SK-N-SH treated with all-trans-retinoic acid at 6 μM for 48 hours (cell line): ENCODE results near the gene FTO.

Experiments
- ATAC-seq: fragments of 200-7000 bp; cut with Tn5 transposase; 3 replicates; pipeline ENCODE4 v1.9.1; 2020; ENCODE audit warnings: mild to moderate bottlenecking, moderate library complexity
- ARNTL ChIP-seq: fragments of 450-650 bp; formaldehyde crosslinking; IDR thresholded peaks from 2 replicates; pipeline ENCODE4 v1.5.0; 2020; ENCODE audit warnings: low read depth, mild to moderate bottlenecking, moderate library complexity, borderline replicate concordance
- BACH2 ChIP-seq: fragments of 250-450 bp; sonication (Bioruptor Pico); IDR thresholded peaks from 2 replicates; pipeline ENCODE4 v1.9.0; 2021; ENCODE audit warnings: mild to moderate bottlenecking, borderline replicate concordance
- CSDC2 ChIP-seq: fragments of 250-450 bp; sonication (Bioruptor Pico); IDR thresholded peaks from 2 replicates; pipeline ENCODE4 v1.5.0; 2020; ENCODE audit warnings: mild to moderate bottlenecking, moderate library complexity
- ESRRG ChIP-seq: fragments of 250-450 bp; sonication (Bioruptor Pico); IDR thresholded peaks from 2 replicates; pipeline ENCODE4 v1.6.1; 2021; ENCODE audit warnings: mild to moderate bottlenecking
- ISL1 ChIP-seq: fragments of 250-450 bp; sonication (Bioruptor Pico); IDR thresholded peaks from 2 replicates; pipeline ENCODE4 v2.1.2; 2022; ENCODE audit warnings: mild to moderate bottlenecking, moderate library complexity
- OSR1 ChIP-seq: fragments of 250-450 bp; sonication (Bioruptor Pico); IDR thresholded peaks from 2 replicates; pipeline ENCODE4 v1.8.0; 2022; ENCODE audit warnings: moderate library complexity, mild to moderate bottlenecking, inconsistent platforms
- TCF4 ChIP-seq: fragments of 250-450 bp; sonication (Bioruptor Pico); IDR thresholded peaks from 2 replicates; pipeline ENCODE4 v1.8.0; 2021; ENCODE audit warnings: mild to moderate bottlenecking, moderate library complexity, borderline replicate concordance
- TOX ChIP-seq: fragments of 250-450 bp; sonication (Bioruptor Pico); IDR thresholded peaks from 2 replicates; pipeline ENCODE4 v1.8.0; 2021; ENCODE audit warnings: mild to moderate bottlenecking, moderate library complexity, borderline replicate concordance
- ZC3H10 ChIP-seq: fragments of 250-450 bp; sonication (Bioruptor Pico); IDR thresholded peaks from 2 replicates; pipeline ENCODE4 v1.5.1; 2021; ENCODE audit warnings: mild to moderate bottlenecking, moderate library complexity
- ZNF565 ChIP-seq: fragments of 450-650 bp; formaldehyde crosslinking; conservative IDR thresholded peaks from 2 replicates; pipeline ENCODE4 v1.5.0; 2020; ENCODE audit warnings: low read depth, mild to moderate bottlenecking, moderate library complexity
- ZNF70 ChIP-seq: fragments of 450-650 bp; formaldehyde crosslinking; IDR thresholded peaks from 2 replicates; pipeline ENCODE4 v1.5.0; 2020; ENCODE audit warnings: mild to moderate bottlenecking, moderate library complexity
- ZNF8 ChIP-seq: fragments of 450-650 bp; formaldehyde crosslinking; IDR thresholded peaks from 2 replicates; pipeline ENCODE4 v1.5.0; 2020; ENCODE audit warnings: mild to moderate bottlenecking, moderate library complexity
- TF ChIP-seq, protein P1 (sequence below): fragments of 250-450 bp; sonication (Bioruptor Pico); IDR thresholded peaks from 2 replicates; pipeline ENCODE4 v1.8.0; 2020; ENCODE audit warnings: mild to moderate bottlenecking, moderate library complexity, borderline replicate concordance
- TF ChIP-seq, protein P2 (sequence below): fragments of 250-450 bp; sonication (Bioruptor Pico); IDR thresholded peaks from 2 replicates; pipeline ENCODE4 v1.5.0; 2020; ENCODE audit warnings: mild to moderate bottlenecking, moderate library complexity
- TF ChIP-seq, protein P3 (sequence below): fragments of 250-450 bp; sonication (Bioruptor Pico); IDR thresholded peaks from 2 replicates; pipeline ENCODE4 v1.5.1; 2021; ENCODE audit warnings: mild to moderate bottlenecking, moderate library complexity
- TF ChIP-seq, protein P4 (sequence below): fragments of 250-450 bp; sonication (Bioruptor Pico); IDR thresholded peaks from 2 replicates; pipeline ENCODE4 v1.8.0; 2021; ENCODE audit warnings: low read depth, mild to moderate bottlenecking, moderate library complexity, borderline replicate concordance

Gene FTO

DNA sequence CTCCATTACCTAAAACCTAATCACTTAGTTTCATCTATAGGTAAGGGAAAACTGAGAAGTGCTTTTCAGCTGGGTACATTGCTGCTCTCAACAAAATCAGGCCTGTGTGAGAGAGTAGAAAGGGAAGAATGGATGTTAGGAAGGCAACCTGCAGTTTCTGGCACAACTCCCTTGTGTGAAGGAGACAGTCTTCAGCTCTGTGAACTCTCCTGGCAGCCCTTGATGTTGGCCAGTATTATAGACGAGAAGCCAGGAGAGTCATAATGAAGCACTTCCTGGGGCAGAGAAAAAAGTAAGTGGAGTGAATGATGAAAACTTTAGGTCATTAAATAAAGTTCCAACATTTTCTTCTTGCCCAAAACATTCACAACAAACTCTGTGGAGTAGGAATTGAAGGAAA, 322.5 kb downstream of the FTO start:
- no peak for TF ChIP-seq ZNF70 (CRISPR knock-in tag)
- no peak for TF ChIP-seq TOX (CRISPR knock-in tag)
- no peak for TF ChIP-seq CSDC2 (CRISPR knock-in tag)
- TF ChIP-seq, protein P1, sequence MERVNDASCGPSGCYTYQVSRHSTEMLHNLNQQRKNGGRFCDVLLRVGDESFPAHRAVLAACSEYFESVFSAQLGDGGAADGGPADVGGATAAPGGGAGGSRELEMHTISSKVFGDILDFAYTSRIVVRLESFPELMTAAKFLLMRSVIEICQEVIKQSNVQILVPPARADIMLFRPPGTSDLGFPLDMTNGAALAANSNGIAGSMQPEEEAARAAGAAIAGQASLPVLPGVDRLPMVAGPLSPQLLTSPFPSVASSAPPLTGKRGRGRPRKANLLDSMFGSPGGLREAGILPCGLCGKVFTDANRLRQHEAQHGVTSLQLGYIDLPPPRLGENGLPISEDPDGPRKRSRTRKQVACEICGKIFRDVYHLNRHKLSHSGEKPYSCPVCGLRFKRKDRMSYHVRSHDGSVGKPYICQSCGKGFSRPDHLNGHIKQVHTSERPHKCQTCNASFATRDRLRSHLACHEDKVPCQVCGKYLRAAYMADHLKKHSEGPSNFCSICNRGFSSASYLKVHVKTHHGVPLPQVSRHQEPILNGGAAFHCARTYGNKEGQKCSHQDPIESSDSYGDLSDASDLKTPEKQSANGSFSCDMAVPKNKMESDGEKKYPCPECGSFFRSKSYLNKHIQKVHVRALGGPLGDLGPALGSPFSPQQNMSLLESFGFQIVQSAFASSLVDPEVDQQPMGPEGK (CRISPR knock-in tag) = no peak
- TF ChIP-seq ISL1 (CRISPR knock-in tag) = no peak
- no peak for TF ChIP-seq ZNF565
- no peak for TF ChIP-seq ESRRG (CRISPR knock-in tag)
- no peak for TF ChIP-seq ZC3H10 (CRISPR knock-in tag)
- no peak for TF ChIP-seq BACH2 (CRISPR knock-in tag)
- TF ChIP-seq, protein P2, sequence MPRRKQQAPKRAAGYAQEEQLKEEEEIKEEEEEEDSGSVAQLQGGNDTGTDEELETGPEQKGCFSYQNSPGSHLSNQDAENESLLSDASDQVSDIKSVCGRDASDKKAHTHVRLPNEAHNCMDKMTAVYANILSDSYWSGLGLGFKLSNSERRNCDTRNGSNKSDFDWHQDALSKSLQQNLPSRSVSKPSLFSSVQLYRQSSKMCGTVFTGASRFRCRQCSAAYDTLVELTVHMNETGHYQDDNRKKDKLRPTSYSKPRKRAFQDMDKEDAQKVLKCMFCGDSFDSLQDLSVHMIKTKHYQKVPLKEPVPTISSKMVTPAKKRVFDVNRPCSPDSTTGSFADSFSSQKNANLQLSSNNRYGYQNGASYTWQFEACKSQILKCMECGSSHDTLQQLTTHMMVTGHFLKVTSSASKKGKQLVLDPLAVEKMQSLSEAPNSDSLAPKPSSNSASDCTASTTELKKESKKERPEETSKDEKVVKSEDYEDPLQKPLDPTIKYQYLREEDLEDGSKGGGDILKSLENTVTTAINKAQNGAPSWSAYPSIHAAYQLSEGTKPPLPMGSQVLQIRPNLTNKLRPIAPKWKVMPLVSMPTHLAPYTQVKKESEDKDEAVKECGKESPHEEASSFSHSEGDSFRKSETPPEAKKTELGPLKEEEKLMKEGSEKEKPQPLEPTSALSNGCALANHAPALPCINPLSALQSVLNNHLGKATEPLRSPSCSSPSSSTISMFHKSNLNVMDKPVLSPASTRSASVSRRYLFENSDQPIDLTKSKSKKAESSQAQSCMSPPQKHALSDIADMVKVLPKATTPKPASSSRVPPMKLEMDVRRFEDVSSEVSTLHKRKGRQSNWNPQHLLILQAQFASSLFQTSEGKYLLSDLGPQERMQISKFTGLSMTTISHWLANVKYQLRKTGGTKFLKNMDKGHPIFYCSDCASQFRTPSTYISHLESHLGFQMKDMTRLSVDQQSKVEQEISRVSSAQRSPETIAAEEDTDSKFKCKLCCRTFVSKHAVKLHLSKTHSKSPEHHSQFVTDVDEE (CRISPR knock-in tag) = no peak
- TF ChIP-seq, all 23 proteins: peak for 0
- peak; percentile 63; the same call in 2 of the 3 replicates for ATAC-seq

DNA sequence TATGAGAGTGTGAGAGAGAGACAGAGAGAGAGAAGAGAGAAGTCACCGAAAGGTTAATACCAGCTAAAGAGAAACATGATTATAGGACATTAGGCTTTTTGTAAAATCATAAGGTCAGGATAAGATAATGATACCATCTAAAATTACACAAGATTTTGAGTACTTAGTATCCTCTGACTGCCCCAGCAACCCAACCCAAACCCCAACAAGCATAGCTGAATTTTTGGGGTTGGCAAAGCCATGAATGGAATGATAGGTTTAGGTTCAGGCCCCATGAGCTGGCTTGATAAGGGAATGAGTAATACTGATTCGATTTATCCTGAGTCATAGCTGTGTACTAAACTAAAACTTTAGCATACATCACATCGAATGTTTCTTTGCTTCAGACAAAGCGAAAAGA, 323.1 kb downstream of the FTO start:
- ATAC-seq = peak; percentile 92
- TF ChIP-seq ZNF565 (no peak), ISL1 (CRISPR knock-in tag) (peak; percentile 12; the same call in 1 of the 2 replicates)
- TF ChIP-seq, all 23 proteins: peak for 1

DNA sequence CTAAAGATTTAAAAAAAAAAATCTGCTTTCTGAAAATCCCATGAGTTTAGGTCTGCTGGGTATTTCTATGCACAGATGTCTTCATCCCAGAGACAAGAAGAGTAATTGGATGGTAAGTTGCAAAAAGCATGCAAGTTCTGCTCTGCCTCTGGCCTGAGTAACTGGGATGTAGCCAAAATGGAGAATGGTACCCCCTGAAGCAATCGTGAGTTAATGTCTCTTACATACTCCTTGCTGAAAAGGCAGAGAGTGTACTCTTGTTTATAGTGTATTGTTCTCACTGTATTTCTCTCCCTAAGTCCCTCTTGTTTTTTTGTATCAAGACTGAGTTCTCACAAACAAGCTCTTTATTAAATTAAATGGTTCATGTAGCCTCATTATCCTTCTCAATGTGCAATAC, 323.6 kb downstream of the FTO start:
- ATAC-seq = peak; percentile 65
- TF ChIP-seq ISL1 (CRISPR knock-in tag) = 0 out of 2 replicates have a peak, but pooled peaks have one; percentile 1
- TF ChIP-seq, protein P1 (CRISPR knock-in tag) = no peak

DNA sequence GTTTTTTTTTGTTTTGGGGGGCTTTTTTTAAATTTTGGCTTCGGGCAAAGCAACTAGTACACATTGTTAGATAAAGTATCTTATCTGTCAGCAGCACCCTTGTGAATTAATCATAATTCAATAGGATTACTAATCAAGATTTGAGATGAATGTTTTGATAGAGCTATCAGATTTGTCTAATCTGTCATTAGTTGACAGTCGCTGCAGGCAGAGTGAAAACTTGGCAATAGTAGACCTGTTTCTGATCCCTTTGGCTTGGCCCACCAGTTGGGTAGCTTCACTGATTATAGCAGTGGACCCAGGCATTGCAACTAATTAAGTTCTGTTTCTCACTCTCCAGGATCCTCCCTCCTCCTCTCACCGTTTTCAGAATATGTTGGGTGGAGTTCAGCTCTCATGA, 324.0 kb downstream of the FTO start:
- TF ChIP-seq ZNF565 (no peak), ISL1 (CRISPR knock-in tag) (0 out of 2 replicates have a peak, but pooled peaks have one; percentile 6)
- no peak for ATAC-seq

DNA sequence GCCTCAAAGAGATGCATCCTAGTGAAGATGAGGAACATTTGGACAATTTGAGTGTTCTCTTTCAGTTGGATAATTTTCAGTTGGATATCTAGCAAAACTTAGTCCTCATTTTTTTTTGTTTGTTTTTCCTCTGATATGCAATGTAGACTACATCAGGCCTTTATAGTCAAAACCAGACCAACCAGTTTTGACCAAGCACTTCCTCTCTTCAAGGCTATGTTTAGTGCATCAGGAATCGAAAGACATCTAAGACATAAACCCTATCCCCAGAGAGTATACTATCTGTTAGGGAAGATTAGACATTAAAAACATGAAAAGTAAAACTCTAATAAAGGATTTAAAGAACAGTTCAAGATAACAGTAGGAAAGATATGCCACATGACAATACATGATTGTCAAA, 326.5 kb downstream of the FTO start:
- TF ChIP-seq ZNF8 (no peak), ARNTL (CRISPR knock-in tag) (no peak), ESRRG (CRISPR knock-in tag) (no peak), OSR1 (CRISPR knock-in tag) (no peak), TCF4 (CRISPR knock-in tag) (no peak), ZC3H10 (CRISPR knock-in tag) (no peak), TOX (CRISPR knock-in tag) (no peak), CSDC2 (CRISPR knock-in tag) (no peak)
- TF ChIP-seq, protein P1 (CRISPR knock-in tag) = no peak
- TF ChIP-seq, protein P2 (CRISPR knock-in tag) = no peak
- TF ChIP-seq, protein P3, sequence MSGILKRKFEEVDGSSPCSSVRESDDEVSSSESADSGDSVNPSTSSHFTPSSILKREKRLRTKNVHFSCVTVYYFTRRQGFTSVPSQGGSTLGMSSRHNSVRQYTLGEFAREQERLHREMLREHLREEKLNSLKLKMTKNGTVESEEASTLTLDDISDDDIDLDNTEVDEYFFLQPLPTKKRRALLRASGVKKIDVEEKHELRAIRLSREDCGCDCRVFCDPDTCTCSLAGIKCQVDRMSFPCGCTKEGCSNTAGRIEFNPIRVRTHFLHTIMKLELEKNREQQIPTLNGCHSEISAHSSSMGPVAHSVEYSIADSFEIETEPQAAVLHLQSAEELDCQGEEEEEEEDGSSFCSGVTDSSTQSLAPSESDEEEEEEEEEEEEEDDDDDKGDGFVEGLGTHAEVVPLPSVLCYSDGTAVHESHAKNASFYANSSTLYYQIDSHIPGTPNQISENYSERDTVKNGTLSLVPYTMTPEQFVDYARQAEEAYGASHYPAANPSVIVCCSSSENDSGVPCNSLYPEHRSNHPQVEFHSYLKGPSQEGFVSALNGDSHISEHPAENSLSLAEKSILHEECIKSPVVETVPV (CRISPR knock-in tag) = no peak
- TF ChIP-seq, protein P4, sequence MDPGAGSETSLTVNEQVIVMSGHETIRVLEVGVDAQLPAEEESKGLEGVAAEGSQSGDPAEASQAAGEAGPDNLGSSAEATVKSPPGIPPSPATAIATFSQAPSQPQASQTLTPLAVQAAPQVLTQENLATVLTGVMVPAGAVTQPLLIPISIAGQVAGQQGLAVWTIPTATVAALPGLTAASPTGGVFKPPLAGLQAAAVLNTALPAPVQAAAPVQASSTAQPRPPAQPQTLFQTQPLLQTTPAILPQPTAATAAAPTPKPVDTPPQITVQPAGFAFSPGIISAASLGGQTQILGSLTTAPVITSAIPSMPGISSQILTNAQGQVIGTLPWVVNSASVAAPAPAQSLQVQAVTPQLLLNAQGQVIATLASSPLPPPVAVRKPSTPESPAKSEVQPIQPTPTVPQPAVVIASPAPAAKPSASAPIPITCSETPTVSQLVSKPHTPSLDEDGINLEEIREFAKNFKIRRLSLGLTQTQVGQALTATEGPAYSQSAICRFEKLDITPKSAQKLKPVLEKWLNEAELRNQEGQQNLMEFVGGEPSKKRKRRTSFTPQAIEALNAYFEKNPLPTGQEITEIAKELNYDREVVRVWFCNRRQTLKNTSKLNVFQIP (CRISPR knock-in tag) = no peak
- ATAC-seq = no peak
